Heart right ventricle (tissue), 16 donors: Measurements from ENCODE around the gene TIMM22. TPM values are rescaled to one million over a fixed set of nuclear protein-coding genes. Genes with fewer than 3 reads are reported as not detected.

Experiments
- ATAC-seq, 8 donors: fragments of 200-7000 bp; cut with Tn5 transposase; one replicate each; pipeline ENCODE4 v1.9.1; 2020; ENCODE audit warnings: mild to moderate bottlenecking in 8 of 8, moderate library complexity in 8 of 8, moderate number of reproducible peaks in 1 of 8
- DNase-seq, 2 donors: peaks; one replicate each; pipeline ENCODE4 v3.0.0-alpha.2; 2020
- H3K27ac ChIP-seq, 10 donors: fragments of 200-600 bp; sonication (generic) in 2 of 10; one replicate each; pipeline versions ENCODE4 v1.5.0 to v1.8.0; 2020 to 2022; ENCODE audit warnings: mild to moderate bottlenecking in 3 of 10
- H3K27me3 ChIP-seq, 7 donors: fragments of 200-600 bp; one replicate each; pipeline ENCODE4 v1.8.0; 2021 to 2022; ENCODE audit warnings: mild to moderate bottlenecking in 2 of 7
- H3K36me3 ChIP-seq, 9 donors: fragments of 200-600 bp; sonication (generic) in 1 of 9; one replicate each; pipeline versions ENCODE4 v1.5.0 to v1.8.0; 2020 to 2022; ENCODE audit warnings: mild to moderate bottlenecking in 2 of 9
- H3K4me1 ChIP-seq, 9 donors: fragments of 200-600 bp; sonication (generic) in 1 of 9; one replicate each; pipeline versions ENCODE4 v1.5.0 to v1.8.0; 2020 to 2022; ENCODE audit warnings: mild to moderate bottlenecking in 4 of 9
- H3K4me3 ChIP-seq, 10 donors: fragments of 200-600 bp; sonication (generic) in 2 of 10; one replicate each; pipeline versions ENCODE4 v1.5.0 to v1.8.0; 2020 to 2022; ENCODE audit warnings: mild to moderate bottlenecking in 7 of 10, moderate library complexity in 2 of 10
- H3K9me3 ChIP-seq, 11 donors: fragments of 200-600 bp in 10 of 11; sonication (generic) in 2 of 11; one replicate each; pipeline versions ENCODE4 v1.5.0 to v1.8.0; 2013 to 2022; ENCODE audit warnings: mild to moderate bottlenecking in 2 of 11, control low read depth in 1 of 11, moderate library complexity in 1 of 11
- WGBS, 2 donors: extraction: QIAGEN DNeasy Blood & Tissue Kit; methylation state at CpG; one replicate each; pipeline ENCODE4 v1.1.7; 2013; ENCODE audit warnings: inconsistent platforms in 1 of 2; 5-methylcytosine and 5-hydroxymethylcytosine counted together
- intact Hi-C, 10 donors: fragments of 100-400 bp; cut with DNase I; formaldehyde crosslinking; loops; one replicate each; pipeline versions ENCODE4 v1.11.1 to v1.14.2; 2022
- polyA plus RNA-seq, 2 donors: library from polyadenylated mRNA; stranded (reverse); fragments of 200-250 nt; gene quantifications; one replicate each; pipeline ENCODE4 v1.2.3, GENCODE V29; 2013
- total RNA-seq, 10 donors: library from RNA; stranded (reverse); fragmentation: NEBNext Ultra II Directional in 3 of 10; extraction: Animal tissue kit (Norgen Biotek cat#: 25700) in 3 of 10; gene quantifications; one replicate each; pipeline versions ENCODE4 v1.2.1 to v1.2.4, GENCODE V29; 2021 to 2023
- TF ChIP-seq, protein P1 (sequence below), 9 donors: fragments of 200-600 bp; sonication (generic) in 2 of 9; IDR thresholded peaks; one replicate each; pipeline versions ENCODE4 v1.5.0 to v1.8.0; 2021 to 2022; ENCODE audit warnings: antibody characterized with exemption in 9 of 9, mild to moderate bottlenecking in 5 of 9, moderate library complexity in 1 of 9
- donor health status: Arrhythmogenic right ventricular cardiomyopathy.
- donor health status: ischemic (EF 13 %, LVEDD 7.1; RV severe dilation, severe dysfunction).
- donor health status: healthy with polysubstance abuse.
- donor health status: DM: no; HTN: yes; CAD: no.
- donor health status: DM: no; HTN: no; CAD: no.
- donor health status: ischemic (EF 25% LVEDD 6.9; RV normal size, moderate dysfunction).
- donor health status: ischemic (EF 25% LVEDD 5.7; RV mildly dilated, moderate dysfunction).
- donor health status: healthy.
- donor health status: DM: yes; HTN: yes; CAD: no.
- donor health status: Ischemic cardiomyopathy.
- donor health status: ischemic (EF 35%, LVEDD 5.7; RV mildly dilated, moderate dysfunction).
- donor health status: nonischemic (EF 11% LVEDD 7.7; RV severe dilation, severe dysfunction).
- donor health status: DM: yes; HTN: yes; CAD: no.
- donor health status: PGD.
- donor health status: ischemic (EF 29% LVEDD 5.4; RV normal size, mild dysfunction).
- donor health status: nonischemic (EF 23%, LVEDD 6.1; RV moderate dilation, normal function).

TIMM22 gene
- total and polyA plus RNA-seq, 12 donors = 12.5 to 19.8 (median 17.5) TPM

DNA sequence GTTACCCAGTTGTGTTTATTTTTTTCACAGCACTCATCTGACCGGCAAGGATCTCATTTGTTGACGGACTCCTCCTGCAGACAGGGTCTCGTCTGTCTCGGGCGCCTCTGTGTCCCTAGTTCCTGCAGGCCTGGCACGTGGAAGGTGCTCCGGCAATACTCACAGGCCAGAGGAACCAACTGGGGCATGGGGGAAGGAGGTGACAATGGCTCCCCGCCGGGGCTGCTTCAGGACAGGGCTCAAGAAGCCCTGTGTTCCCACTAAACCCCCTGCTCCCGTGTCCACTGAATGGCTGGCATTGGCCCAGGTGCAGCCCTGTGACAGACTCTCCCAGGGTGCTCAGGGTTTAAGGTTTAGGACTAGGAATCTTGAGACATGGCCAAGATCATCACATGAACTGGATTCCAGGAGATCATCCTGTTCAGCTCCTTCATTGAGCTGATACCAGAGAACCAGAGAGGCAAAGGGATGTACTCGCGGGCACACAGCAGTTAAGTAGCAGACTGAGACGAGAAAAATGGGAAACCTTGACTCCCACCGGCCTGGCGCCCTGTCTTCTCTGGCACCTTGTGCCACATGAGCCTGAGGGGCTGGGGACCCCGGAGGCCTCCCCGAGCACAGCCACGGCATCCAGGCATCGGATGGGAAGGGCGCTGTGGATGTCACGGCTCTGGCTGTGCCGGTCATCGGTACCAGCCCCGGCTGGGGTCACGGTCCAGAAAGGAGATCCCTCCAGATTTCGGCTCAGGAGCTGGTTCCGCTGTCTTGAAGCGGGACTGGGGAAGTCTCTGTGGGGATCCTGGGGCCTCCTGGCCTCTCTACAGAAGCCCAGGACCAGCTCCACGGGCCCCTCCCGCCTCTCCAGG, 29.0 kb downstream of the TIMM22 start:
- DNase-seq (no peak), ATAC-seq (no peak)
- H3K27ac ChIP-seq = peak overlapping the region in 3 of 10 donors; percentile 10 to 49 (median 31)
- peaks cover 30 to 81% (median 71%) of the 10 kb centered on the region in 9 donors for H3K4me1 ChIP-seq
- TF ChIP-seq, protein P1, sequence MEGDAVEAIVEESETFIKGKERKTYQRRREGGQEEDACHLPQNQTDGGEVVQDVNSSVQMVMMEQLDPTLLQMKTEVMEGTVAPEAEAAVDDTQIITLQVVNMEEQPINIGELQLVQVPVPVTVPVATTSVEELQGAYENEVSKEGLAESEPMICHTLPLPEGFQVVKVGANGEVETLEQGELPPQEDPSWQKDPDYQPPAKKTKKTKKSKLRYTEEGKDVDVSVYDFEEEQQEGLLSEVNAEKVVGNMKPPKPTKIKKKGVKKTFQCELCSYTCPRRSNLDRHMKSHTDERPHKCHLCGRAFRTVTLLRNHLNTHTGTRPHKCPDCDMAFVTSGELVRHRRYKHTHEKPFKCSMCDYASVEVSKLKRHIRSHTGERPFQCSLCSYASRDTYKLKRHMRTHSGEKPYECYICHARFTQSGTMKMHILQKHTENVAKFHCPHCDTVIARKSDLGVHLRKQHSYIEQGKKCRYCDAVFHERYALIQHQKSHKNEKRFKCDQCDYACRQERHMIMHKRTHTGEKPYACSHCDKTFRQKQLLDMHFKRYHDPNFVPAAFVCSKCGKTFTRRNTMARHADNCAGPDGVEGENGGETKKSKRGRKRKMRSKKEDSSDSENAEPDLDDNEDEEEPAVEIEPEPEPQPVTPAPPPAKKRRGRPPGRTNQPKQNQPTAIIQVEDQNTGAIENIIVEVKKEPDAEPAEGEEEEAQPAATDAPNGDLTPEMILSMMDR (IDR thresholded peaks at IDR 0.05) = no peak
- intact Hi-C loops = no loop called here
- H3K27me3 ChIP-seq = no peaks in the 10 kb centered on the region
- H3K36me3 ChIP-seq = peaks cover 0 to 38% (median 6%) of the 10 kb centered on the region in 9 donors
- no peaks in the 10 kb centered on the region for H3K9me3 ChIP-seq
- 80 to 87% methylated on average over 30 of the region's 30 CpGs for WGBS, 2 donors
- no peak overlapping the region for H3K4me3 ChIP-seq

GRCh38 chr17:1026599-1026975, 29.7 kb downstream of the TIMM22 start:
- WGBS, 2 donors = 84 to 85% methylated on average over 10 of the region's 10 CpGs
- H3K9me3 ChIP-seq = no peaks in the 10 kb centered on the region
- H3K4me1 ChIP-seq = peaks cover 37 to 86% (median 72%) of the 10 kb centered on the region in 9 donors
- no peak for DNase-seq
- H3K36me3 ChIP-seq = peaks cover 0 to 38% (median 6%) of the 10 kb centered on the region in 9 donors
- intact Hi-C loops = no loop called here
- H3K4me3 ChIP-seq = no peak overlapping the region
- no peaks in the 10 kb centered on the region for H3K27me3 ChIP-seq
- peak overlapping the region in 3 of 10 donors; percentile 10 to 49 (median 31) for H3K27ac ChIP-seq
- no peak for ATAC-seq
- TF ChIP-seq, protein P1 (IDR thresholded peaks at IDR 0.05) = no peak

DNA sequence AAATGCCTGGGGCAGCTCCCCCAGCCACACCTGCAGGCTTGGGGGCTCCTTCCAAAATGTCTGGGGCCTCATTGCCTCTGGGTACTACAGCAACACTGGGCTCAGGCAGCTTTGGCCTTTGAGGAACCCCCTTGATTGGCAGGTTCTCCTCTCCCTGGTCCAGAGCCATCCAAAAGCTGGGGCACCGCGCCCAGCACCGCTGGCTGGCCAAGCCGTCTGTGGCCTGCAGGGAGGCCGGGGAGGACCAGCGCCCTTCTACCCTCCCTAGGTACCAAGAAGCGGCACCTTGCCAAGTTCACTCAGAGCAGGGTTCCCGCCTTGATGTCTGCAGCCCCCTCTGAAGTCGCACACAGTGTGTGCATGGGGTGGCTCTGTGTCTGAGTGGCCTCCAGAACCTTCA, 30.1 kb downstream of the TIMM22 start:
- H3K4me1 ChIP-seq = peaks cover 38 to 85% (median 70%) of the 10 kb centered on the region in 9 donors
- no peaks in the 10 kb centered on the region for H3K9me3 ChIP-seq
- DNase-seq (peak in 1 of 2 donors; percentile 62), ATAC-seq (peak in 5 of 8 donors; percentile 22 to 30 (median 27))
- peaks cover 0 to 38% (median 6%) of the 10 kb centered on the region in 9 donors for H3K36me3 ChIP-seq
- no peaks in the 10 kb centered on the region for H3K27me3 ChIP-seq
- TF ChIP-seq, protein P1 (IDR thresholded peaks at IDR 0.05) = no peak
- intact Hi-C loops = no loop called here
- peak overlapping the region in 5 of 10 donors; percentile 2 to 49 (median 28) for H3K27ac ChIP-seq
- 65 to 66% methylated on average over 9 of the region's 9 CpGs for WGBS, 2 donors
- no peak overlapping the region for H3K4me3 ChIP-seq

GRCh38 chr17:1029196-1029921, 32.4 kb downstream of the TIMM22 start:
- DNase-seq (no peak), ATAC-seq (peak in 6 of 8 donors; percentile 7 to 63 (median 48))
- Histone ChIP-seq H3K9me3 (no peaks in the 10 kb centered on the region), H3K4me1 (peaks cover 37 to 81% (median 63%) of the 10 kb centered on the region in 9 donors), H3K4me3 (peak overlapping the region in 5 of 10 donors; percentile 54 to 59 (median 57)), H3K36me3 (peaks cover 0 to 47% (median 6%) of the 10 kb centered on the region in 9 donors), H3K27ac (peak overlapping the region in 9 of 10 donors; percentile 59 to 85 (median 76)), H3K27me3 (no peaks in the 10 kb centered on the region)
- WGBS, 2 donors = 64 to 68% methylated on average over 30 of the region's 30 CpGs
- TF ChIP-seq, protein P1 (IDR thresholded peaks at IDR 0.05) = no peak
- intact Hi-C loops = no loop called here
